Activated CD8-positive, alpha-beta memory T cell treated with anti-CD3 and anti-CD28 coated beads for 36 hours (primary cell): ENCODE data around the gene ARNT2. TPM values are rescaled to one million over a fixed set of nuclear protein-coding genes. Genes with fewer than 3 reads are reported as not detected.

Source experiments
- CTCF ChIA-PET: fragments of 350-600 bp; sonication (Branson Sonifier 250); formaldehyde crosslinking; loops from one replicate; lab custom pipeline; 2021; ENCODE audit warnings: antibody characterized with exemption; lab: Charles Lee
- POLR2A ChIA-PET: fragments of 350-600 bp; sonication (Branson Sonifier 250); formaldehyde crosslinking; loops from one replicate; lab custom pipeline; 2021; ENCODE audit warnings: antibody characterized with exemption; lab: Charles Lee
- total RNA-seq, 2 experiments: library from RNA; stranded (reverse); gene quantifications; one replicate each; pipeline ENCODE4 v1.2.3, GENCODE V29; 2021

Gene ARNT2
- total RNA-seq, 2 experiments from 2014 or later, result not detected

GRCh38 chr15:80559761-80560160 lies 155.6 kb downstream of the ARNT2 start:
- ChIA-PET CTCF (no interaction called here), POLR2A (no interaction called here)

GRCh38 chr15:80560601-80561400 lies 156.6 kb downstream of the ARNT2 start:
- ChIA-PET CTCF (no interaction called here), POLR2A (no interaction called here)

GRCh38 chr15:80561500-80561899 lies 157.3 kb downstream of the ARNT2 start:
- ChIA-PET POLR2A (no interaction called here), CTCF (no interaction called here)

GRCh38 chr15:80562033-80562432 lies 157.9 kb downstream of the ARNT2 start:
- ChIA-PET POLR2A (no interaction called here), CTCF (no interaction called here)

GRCh38 chr15:80562846-80563245 lies 158.7 kb downstream of the ARNT2 start:
- ChIA-PET POLR2A (no interaction called here), CTCF (no interaction called here)

GRCh38 chr15:80563372-80563997 lies 159.3 kb downstream of the ARNT2 start:
- POLR2A ChIA-PET, result no interaction called here
- CTCF ChIA-PET, result no interaction called here

GRCh38 chr15:80564056-80564455 lies 159.9 kb downstream of the ARNT2 start:
- ChIA-PET CTCF (no interaction called here), POLR2A (no interaction called here)

- ChIA-PET POLR2A (no interaction called here), CTCF (no interaction called here)
Observed at GRCh38 chr15:80565398-80565797, 161.2 kb downstream of the ARNT2 start.

GRCh38 chr15:80565988-80566387 lies 161.8 kb downstream of the ARNT2 start:
- ChIA-PET CTCF (no interaction called here), POLR2A (no interaction called here)

- ChIA-PET POLR2A (no interaction called here), CTCF (interaction anchor here (1.3 to 2.1 kb wide), 3 partner anchors 205 to 286 kb away, joined by 3 to 12 read pairs (median 6); no protein-coding TSS in a partner anchor)
Observed at GRCh38 chr15:80567721-80568157, 163.6 kb downstream of the ARNT2 start.

GRCh38 chr15:80568298-80568697 lies 164.1 kb downstream of the ARNT2 start:
- ChIA-PET POLR2A (no interaction called here), CTCF (interaction anchor here (1.3 to 2.1 kb wide), 3 partner anchors 205 to 286 kb away, joined by 3 to 12 read pairs (median 6); no protein-coding TSS in a partner anchor)

GRCh38 chr15:80568876-80569605 lies 164.9 kb downstream of the ARNT2 start:
- ChIA-PET CTCF (interaction anchor here (1.3 kb wide), 1 partner anchor 285 kb away, joined by 3 read pairs; no protein-coding TSS in a partner anchor), POLR2A (no interaction called here)

GRCh38 chr15:80569656-80570055 lies 165.5 kb downstream of the ARNT2 start:
- ChIA-PET CTCF (no interaction called here), POLR2A (no interaction called here)

- ChIA-PET POLR2A (no interaction called here), CTCF (interaction anchor here (0.9 kb wide), 1 partner anchor 206 kb away, joined by 3 read pairs; no protein-coding TSS in a partner anchor)
Observed at GRCh38 chr15:80570553-80570952, 166.4 kb downstream of the ARNT2 start.

- POLR2A ChIA-PET, result no interaction called here
- CTCF ChIA-PET, result no interaction called here
Observed at GRCh38 chr15:80572337-80572736, 168.2 kb downstream of the ARNT2 start.

- ChIA-PET POLR2A (no interaction called here), CTCF (no interaction called here)
Observed at GRCh38 chr15:80573606-80574005, 169.4 kb downstream of the ARNT2 start.

- ChIA-PET POLR2A (no interaction called here), CTCF (no interaction called here)
Observed at GRCh38 chr15:80574590-80574989, 170.4 kb downstream of the ARNT2 start.

- ChIA-PET CTCF (no interaction called here), POLR2A (no interaction called here)
Observed at GRCh38 chr15:80576519-80577090, 172.4 kb downstream of the ARNT2 start.

GRCh38 chr15:80577552-80578205 lies 173.5 kb downstream of the ARNT2 start:
- ChIA-PET POLR2A (no interaction called here), CTCF (no interaction called here)
